RWPE1 (cell line): Measurements from ENCODE around the gene UPK2.

Experiments used
- CTCF ChIA-PET: fragments of 350-600 bp; sonication (Branson Sonifier 250); formaldehyde crosslinking; extraction: SDS; loops from one replicate; lab custom pipeline; 2021; lab: Yijun Ruan, JAX
- POLR2A ChIA-PET: fragments of 400-600 bp; formaldehyde crosslinking; extraction: SDS; loops from one replicate; lab custom pipeline; 2020; ENCODE audit warnings: antibody characterized with exemption; ENCODE audit not compliant: low non-redundant PET; lab: Yijun Ruan, JAX
- DNase-seq: peaks from one replicate; pipeline ENCODE4 v3.0.0; 2012; ENCODE audit warnings: low spot score
- H3K27ac ChIP-seq: fragments of 450-650 bp; 2 replicates; pipeline ENCODE4 v1.5.1; 2017
- CTCF ChIP-seq: fragments of 450-650 bp; conservative IDR thresholded peaks from 2 replicates; pipeline ENCODE4 v1.5.1; 2017; ENCODE audit warnings: low read depth, mild to moderate bottlenecking

Gene UPK2

GRCh38 chr11:118918128-118918685 is 37.9 kb upstream of the UPK2 start:
- CTCF ChIA-PET = no interaction called here
- H3K27ac ChIP-seq = peak overlapping the region; percentile 100
- DNase-seq = peak; percentile 68

GRCh38 chr11:118918686-118919280 is 37.3 kb upstream of the UPK2 start:
- CTCF ChIA-PET = no interaction called here

More at GRCh38 chr11:118918128-118918685, 37.9 kb upstream of the UPK2 start:
- no peak for TF ChIP-seq CTCF
- POLR2A ChIA-PET = no interaction called here

GRCh38 chr11:118921121-118921928 is 34.8 kb upstream of the UPK2 start:
- DNase-seq = peak; percentile 69
- CTCF ChIA-PET = interaction anchor here (1.3 to 3.0 kb wide), 2 partner anchors 12 to 15 kb away, joined by 3 to 17 read pairs; no protein-coding TSS in a partner anchor
- H3K27ac ChIP-seq = peak overlapping the region; percentile 100
- POLR2A ChIA-PET = no interaction called here
- TF ChIP-seq CTCF = no peak

More at GRCh38 chr11:118918686-118919280, 37.3 kb upstream of the UPK2 start:
- peak overlapping the region; percentile 100 for H3K27ac ChIP-seq
- no peak for TF ChIP-seq CTCF
- no peak for DNase-seq
- POLR2A ChIA-PET = no interaction called here

GRCh38 chr11:118921929-118922744 is 34.0 kb upstream of the UPK2 start:
- H3K27ac ChIP-seq = peak overlapping the region; percentile 100
- POLR2A ChIA-PET = interaction anchor here (0.6 to 2.1 kb wide), 7 partner anchors 10 to 323 kb away, joined by 3 to 14 read pairs (median 3); no protein-coding TSS in a partner anchor
- TF ChIP-seq CTCF = no peak
- CTCF ChIA-PET = interaction anchor here (0.6 to 3.0 kb wide), 5 partner anchors 13 to 153 kb away, joined by 3 to 17 read pairs (median 4); partner anchors contain the start of gene UPK2
- peak; percentile 71 for DNase-seq

- H3K27ac ChIP-seq = peak overlapping the region; percentile 100
- DNase-seq = no peak
- TF ChIP-seq CTCF = no peak
- ChIA-PET POLR2A (interaction anchor here (0.6 to 2.1 kb wide), 7 partner anchors 9 to 324 kb away, joined by 3 to 14 read pairs (median 3); no protein-coding TSS in a partner anchor), CTCF (interaction anchor here (0.6 to 3.0 kb wide), 5 partner anchors 13 to 154 kb away, joined by 3 to 17 read pairs (median 4); partner anchors contain the start of gene UPK2)
These were observed 33.1 kb upstream of the UPK2 start for GRCh38 chr11:118922745-118923627.
